Measurements from ENCODE around the gene ACSF2.
"Not testable (repeated sequence)": the region's sequence is repeated elsewhere in the genome, so short reads cannot be mapped to it uniquely, and the experiment has no call there.

Gene ACSF2

DNA sequence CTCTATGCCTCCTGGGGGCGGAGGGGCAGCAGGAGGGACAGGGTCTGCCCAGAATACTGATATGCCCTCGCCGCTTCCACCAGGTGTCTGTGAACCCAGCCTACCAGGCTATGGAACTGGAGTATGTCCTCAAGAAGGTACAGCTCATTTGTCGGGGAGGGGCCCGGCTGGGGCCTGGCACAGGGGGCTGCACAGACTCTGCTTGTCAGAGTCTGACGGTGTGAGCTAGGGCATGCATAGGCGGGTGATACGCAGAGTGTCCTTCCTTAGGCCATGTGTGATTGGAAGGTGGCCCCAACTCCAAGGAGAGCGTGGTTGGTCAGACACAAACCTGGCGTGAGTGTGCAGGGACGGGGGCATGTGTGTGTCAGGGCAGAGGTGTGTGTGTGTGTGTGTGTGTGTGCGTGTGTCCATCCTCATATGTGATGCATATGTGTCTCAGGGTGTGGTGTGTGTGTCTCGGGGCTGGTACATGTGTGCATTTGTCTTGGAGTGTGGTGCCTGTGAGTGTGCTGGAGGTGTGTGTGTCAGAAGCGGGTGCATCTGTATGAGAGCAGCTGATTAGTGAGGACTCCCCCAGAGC is 35.6 kb downstream of the ACSF2 start:
- DNase-seq (ENCODE audit: low read depth in 4 of 4, low spot score in 1 of 4), result no peak

DNA sequence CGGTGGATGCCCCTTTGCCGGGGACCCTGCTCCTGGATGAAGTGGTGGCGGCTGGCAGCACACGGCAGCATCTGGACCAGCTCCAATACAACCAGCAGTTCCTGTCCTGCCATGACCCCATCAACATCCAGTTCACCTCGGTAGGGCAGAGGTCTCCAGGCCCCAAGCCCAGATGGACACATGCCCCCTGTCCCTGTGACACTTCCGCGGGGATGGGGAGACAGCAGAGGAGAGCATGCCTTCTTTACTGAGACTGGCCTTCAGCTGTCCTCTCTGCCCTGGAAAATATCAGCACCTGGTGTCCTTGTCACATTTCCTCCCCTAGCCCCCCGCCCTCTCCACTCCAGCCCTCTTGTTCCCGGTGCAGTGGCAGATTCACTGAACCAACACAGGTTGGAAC is 36.4 kb downstream of the ACSF2 start:
- DNase-seq (ENCODE audit: low read depth in 4 of 4, low spot score in 1 of 4), result no peak

DNA sequence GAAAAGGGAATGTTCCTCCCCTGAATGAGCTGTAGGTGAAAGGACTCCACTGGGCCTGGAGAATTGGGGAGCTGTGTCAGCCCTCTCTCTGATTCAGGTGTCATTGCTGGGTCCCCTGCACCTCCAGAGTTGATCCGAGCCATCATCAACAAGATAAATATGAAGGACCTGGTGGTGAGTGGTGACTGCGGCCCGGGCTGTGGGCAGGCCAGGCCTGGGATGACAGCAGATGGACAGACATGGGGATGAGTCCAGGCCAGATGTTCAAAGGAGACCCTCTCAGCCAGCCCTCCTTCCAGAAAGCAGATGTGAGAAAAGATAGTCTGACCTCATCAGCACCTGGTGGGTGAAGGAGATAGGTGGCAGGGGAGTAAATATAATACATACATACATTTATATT is 38.1 kb downstream of the ACSF2 start:
- DNase-seq (ENCODE audit: low read depth in 4 of 4, low spot score in 1 of 4), result no peak

DNA sequence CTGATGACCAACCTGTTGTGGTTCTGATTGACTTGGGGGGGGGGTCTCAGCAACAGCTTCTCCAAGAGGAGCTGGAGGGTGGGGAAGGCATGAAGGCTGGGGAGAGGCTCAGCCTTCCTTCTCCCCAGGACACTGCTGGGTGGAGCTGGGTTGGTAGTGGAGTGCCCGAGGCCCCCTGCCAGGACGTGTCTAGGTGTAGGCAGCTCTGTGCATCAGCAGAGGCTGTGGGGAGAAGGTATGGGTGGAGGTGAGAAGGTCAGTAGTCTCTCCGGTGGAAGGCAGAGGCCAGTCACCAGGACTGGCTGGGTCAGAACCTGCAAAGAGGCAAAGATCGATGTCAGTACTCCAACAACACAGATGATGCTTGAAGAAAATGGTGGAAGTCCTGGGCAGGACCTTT is 38.7 kb downstream of the ACSF2 start:
- DNase-seq (ENCODE audit: low read depth in 4 of 4, low spot score in 1 of 4), result no peak

DNA sequence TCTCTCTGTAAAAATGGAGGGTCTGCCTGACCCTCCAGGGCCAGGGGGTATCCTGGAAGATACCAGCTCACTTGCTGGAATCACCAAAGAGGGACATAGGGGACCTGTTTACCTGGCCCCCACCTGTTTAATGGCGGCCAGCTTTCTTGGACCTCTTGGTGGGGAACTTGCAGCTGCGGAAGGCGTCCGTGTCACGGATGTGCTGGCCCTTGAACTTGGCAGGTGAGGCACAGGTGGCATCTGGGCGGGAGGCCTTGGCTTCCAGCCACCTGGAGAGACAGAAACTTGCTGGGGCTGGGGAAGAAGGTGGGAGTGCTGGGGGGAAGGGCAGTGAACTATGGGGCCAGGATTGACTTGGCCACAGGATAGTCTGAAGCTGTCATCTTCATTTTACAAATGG is 39.2 kb downstream of the ACSF2 start:
- no peak for DNase-seq (ENCODE audit: low read depth in 4 of 4, low spot score in 1 of 4)

DNA sequence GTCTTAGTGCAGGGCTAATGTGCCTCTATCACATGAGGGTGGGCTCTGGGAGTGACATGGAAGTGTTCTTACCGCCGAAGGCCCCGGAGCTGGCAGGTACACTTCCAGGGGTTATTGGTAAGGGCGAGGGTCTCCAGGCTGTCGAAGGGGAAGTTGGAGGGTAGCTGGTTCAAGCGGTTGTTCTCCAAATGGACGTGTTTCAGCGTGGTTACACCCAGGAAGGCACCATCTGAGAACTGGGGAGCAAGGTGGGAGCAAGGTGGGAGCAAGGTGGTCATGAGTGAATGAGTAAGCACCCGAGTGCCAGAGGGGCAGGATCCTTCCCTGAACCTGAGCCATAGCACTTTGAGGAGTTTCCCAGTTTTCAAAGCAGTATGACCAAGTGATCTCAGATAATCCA is 39.6 kb downstream of the ACSF2 start:
- DNase-seq (ENCODE audit: low read depth in 4 of 4, low spot score in 1 of 4), result no peak

DNA sequence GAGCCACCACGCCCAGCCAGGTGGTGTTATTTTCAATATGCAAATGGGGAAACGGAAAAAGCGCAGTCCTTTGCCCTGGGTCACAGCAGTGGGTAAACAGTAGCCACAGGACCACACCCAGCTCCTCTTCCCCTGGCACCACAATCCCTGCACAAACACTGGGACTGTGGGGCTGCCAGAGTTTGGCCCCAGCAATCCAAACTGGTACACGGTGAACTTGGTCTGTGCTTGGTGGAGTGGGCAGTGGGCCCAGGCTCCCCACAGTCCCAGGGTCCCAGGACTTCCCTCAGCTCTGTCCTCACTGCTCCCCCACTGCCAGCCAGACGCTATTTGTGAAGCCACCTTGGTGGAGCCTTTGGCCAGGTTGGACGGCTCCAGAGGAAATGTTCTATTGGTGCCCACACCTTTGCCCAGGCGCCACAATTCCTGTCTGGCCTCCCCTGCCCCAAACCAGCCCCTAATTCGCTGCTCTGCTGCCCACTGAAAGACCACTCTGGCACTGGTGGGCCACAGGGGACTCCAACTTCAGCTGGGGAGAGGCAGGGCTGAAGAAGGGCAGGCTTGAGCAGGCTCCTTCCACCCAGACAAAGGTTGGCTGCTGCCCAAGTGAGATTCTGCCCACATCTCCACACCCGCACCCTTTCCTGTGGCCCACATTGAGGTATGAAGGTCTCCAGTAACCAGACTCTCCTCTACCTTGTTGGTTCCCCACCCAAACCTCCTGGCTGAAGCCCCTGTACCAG is 40.5 kb downstream of the ACSF2 start:
- no peak for DNase-seq (ENCODE audit: low read depth in 4 of 4, low spot score in 1 of 4)

DNA sequence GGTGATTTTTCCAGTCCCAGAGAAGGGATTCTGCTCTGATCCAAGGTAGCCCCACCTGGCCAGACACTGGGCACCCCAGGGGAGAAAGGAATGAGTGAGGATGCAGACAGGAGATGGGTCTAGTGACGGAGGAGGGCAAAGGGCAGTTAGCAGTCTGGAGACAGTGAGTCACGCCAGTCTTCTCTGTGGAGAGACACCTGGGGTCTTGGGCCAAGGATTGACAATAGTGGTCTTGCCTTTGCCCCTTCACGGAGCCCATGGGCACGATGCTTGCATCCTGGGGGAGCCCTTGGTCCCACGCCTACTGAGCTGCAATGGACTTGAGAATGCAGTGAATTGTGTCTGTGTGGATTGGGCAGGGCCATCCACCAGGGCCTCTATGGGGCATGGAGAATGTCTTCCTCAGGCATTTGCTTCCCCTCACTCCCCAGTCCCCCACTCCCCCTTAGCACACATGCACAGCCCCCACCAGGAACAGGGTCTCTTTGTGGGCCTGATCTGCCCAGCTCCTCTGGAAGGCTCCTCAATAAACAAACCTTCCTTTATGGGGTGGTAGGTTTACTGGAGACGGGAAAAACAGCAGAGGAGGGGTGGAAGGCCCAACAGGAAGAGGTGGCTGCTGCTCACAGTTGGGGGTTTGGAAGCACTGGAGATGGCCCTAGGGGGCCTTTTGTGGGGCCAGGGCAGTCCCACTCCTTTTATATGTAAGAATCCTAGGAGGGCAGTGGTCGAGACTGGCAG is 41.3 kb downstream of the ACSF2 start:
- DNase-seq (ENCODE audit: low read depth in 4 of 4, low spot score in 1 of 4), result no peak

DNA sequence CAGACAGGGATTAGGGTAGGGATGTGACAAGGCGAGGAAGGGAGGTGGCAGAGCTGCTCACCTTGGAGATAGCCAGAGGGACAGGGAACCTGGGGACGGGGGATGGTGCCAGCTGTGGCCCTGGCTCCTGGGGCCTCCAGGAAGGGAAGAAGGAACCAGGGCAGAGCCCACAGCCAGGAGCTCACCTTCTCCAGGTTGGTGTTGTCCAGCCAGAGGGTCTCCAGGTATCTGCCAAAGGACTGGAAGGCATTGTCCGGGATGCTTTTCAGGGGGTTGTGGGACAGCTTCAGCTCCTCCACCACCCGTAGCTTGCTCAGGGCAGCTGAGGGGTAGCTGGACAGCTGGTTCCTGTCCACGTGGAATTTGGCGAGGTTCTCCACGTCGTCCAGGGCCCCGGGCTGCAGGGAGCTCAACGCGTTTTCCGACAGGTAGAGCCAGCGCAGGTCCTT is 41.9 kb downstream of the ACSF2 start:
- DNase-seq (ENCODE audit: low read depth in 4 of 4, low spot score in 1 of 4), result no peak

DNA sequence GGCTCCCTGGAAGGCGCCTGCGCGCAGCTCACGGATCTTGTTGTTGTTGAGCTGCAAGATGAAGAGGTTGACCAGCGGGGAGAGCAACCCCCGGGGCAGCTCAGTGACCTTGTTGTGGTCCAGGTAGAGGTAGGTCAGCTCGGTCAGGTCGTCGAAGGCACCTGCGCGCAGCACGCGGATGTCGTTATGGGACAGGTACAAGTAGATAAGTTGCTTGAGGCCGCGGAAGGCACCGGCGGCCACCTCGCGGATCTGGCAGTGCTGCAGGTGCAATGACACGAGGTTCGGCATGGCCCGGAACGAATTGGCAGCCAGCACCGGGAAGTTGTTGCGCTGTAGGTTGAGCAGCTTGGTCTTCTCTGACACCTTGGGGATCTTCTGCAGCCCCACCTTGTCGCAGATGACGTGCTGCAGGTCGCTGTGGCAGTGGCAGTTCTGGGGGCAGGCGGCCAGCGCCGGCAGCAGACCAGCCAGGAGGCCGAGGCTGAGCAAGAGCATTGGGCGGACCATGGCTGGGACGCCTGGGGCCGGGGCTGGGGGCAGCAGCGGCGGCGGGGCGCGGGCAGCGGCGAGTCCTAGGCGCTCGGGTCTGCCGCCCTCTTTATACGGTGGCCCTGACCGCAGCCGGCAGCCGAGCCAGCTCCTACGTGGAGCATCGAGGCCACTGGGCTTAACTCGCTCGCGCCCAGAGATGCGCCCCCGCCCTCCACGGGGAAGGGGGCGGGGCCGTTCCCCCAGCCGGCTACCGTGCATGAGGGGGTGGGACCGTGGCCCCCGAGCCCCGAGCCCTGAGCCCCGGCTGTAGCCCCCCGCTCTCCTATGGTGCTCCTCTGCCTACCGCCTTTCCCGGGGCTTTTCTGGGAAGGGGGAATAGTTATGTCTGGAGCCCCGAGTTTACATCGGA is 42.5 kb downstream of the ACSF2 start, which contains the start of gene CHAD:
Gene CHAD, minus strand, starts transcription at position 577 of the 904 bp plus-strand sequence. Its CDS starts 67 bp downstream, at position 510.
- no peak for DNase-seq (ENCODE audit: low read depth in 4 of 4, low spot score in 1 of 4)

DNA sequence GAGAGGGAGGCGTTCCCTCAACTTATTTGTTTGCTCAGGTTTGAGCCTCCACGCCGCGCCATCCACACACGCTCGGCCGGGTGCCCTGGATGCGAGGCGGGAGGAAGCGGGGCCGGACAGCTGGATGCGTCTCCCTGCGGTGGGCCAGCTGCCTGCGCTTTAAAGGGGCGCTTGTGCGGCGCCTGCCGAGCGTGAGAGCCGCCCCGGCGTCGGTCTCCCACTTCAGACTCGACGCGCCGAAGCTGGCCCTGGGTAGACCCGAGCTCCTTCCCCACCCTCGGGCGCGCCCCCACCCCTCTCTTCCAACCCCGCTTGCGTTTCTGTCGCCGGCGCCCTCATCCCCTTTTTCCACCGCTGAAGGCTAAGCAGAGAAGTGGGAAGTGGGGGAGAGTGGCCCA is 43.2 kb downstream of the ACSF2 start:
- no peak for DNase-seq (ENCODE audit: low read depth in 4 of 4, low spot score in 1 of 4)

DNA sequence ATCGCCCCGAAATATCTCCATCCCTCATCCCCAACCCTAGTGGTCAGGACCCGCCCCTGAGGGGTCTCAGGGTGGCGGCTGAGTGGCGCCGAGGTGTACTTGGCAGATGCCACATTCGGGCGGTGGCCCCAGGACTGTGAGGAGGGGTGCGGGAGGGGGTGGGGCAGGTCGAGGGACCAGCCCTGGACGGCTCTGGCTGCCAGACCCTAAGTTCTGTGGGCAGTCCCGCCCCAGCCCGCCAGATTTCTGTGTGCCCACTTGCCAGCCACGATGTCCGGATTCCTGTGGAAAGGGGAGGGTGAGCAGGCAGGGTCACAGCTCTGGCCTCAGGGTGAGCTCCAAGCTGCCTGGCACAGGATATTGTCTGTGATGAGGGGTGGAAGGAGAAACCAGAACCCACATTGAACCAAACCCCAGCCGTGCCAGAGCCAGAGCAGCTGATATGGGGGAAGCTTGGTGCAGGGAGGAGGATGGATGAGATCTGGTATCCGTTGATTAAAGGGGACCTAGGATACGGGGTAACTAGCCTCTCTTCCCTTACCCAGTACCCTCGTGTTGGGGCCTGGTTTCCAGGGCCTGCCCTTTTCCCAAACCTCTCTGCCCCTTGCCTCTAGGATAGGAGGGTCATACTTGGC is 43.8 kb downstream of the ACSF2 start:
- no peak for DNase-seq (ENCODE audit: low read depth in 4 of 4, low spot score in 1 of 4)

DNA sequence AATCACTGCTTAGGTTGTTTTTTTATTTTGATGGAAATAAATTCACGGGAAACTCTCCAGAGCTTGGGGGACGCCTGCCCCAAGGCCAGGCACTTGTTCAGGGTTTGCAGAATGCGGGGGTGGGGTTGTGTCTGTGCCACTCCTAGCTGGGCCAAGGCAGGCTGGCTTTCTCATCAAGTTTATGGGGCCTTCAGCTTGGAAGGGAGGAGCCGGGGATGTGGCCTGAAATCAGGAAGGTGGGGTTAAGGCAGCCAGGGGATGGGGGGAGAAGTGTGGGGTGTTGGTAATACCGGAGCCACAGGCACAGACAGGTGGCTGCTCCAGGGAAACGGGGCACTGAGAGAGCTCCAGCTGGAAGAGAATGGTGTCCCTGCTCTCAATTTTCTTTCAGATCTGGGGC is 44.4 kb downstream of the ACSF2 start:
- DNase-seq (ENCODE audit: low read depth in 4 of 4, low spot score in 1 of 4), result no peak

DNA sequence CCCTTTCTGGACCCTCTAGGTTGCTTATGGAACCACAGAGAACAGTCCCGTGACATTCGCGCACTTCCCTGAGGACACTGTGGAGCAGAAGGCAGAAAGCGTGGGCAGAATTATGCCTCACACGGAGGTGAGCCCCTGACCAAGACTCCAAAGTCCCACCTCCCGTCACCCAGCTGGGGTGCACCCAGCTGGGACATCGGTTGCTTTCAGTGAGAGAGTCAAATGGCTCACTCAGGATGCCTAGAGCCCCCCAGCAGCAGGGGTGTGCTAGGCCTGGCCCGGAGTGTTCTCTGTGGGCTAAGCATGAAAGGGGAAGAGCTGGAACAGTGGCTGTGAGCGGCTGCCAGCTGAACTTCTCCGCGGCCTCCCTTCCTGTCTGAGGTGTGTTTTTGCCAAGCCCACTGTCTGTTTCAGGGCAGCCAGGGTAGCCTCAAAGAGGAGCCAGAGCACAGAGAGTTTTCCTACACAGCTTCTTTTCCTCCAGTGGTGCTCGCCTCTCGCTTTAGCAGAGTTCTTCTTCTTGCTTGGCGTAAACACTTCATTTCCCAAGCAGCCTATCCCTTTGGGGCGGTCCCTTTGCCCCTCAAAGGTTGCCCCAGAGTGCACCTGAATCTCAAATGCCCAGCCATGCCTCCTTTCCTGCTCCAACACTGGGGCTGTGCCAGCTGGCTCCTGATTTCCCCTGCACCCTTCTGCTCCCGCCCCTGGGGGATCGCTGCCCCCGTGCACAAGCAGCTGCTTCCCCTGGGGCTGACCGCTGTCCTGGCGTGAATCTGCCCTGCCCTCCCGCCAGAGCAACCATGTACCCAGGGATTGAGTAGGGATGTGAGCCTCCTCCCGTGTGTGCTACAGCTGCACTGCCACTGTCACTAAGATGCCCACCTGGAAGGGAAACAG is 45.2 kb downstream of the ACSF2 start:
- DNase-seq (ENCODE audit: low read depth in 4 of 4, low spot score in 1 of 4), result no peak

DNA sequence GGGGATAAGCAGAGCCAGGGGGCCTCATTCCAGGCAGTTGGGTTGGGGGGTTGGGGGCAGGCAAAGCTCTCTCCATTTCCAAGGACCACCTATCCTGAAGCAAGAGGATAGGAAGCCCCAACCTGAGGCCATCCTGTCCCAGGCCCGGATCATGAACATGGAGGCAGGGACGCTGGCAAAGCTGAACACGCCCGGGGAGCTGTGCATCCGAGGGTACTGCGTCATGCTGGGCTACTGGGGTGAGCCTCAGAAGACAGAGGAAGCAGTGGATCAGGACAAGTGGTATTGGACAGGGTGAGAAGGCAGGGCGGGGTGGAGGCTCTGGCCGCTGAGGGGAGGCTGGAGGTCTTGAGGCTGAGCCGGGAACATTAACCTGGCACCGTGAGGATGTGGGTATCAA is 46.3 kb downstream of the ACSF2 start:
- no peak for DNase-seq (ENCODE audit: low read depth in 4 of 4, low spot score in 1 of 4)

DNA sequence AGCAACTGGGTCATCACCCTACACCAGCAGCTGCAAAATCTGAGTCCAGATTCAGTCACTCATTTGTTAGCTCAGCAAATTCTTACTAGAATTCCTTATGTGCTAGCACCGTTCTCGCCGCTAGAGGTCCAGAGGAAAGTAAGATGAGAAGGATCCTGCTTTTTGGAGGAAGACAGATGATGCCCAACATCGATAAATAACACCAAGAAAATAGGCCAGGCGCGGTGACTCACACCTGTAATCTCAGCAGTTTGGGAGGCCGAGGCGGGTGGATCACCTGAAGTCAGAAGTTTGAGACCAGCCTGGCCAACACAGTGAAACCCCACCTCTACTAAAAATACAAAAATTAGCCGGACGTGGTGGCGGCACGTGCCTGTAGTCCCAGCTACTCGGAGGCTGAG is 46.7 kb downstream of the ACSF2 start:
- not testable (repeated sequence) for DNase-seq (ENCODE audit: low read depth in 4 of 4, low spot score in 1 of 4)

DNA sequence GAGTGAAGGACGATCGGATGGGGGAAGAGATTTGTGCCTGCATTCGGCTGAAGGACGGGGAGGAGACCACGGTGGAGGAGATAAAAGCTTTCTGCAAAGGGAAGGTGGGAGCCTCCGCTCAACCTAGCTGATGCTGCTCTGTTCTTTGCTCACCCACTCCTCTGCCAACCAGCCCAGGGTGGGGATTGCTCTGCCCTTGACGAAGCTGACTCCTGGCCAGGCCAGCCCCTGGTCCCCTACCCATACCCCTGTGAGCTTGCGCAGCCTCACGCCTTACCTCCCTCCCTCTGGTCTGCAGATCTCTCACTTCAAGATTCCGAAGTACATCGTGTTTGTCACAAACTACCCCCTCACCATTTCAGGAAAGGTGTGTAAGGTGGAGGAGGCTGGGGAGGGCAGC is 47.9 kb downstream of the ACSF2 start:
- DNase-seq (ENCODE audit: low read depth in 4 of 4, low spot score in 1 of 4), result no peak

DNA sequence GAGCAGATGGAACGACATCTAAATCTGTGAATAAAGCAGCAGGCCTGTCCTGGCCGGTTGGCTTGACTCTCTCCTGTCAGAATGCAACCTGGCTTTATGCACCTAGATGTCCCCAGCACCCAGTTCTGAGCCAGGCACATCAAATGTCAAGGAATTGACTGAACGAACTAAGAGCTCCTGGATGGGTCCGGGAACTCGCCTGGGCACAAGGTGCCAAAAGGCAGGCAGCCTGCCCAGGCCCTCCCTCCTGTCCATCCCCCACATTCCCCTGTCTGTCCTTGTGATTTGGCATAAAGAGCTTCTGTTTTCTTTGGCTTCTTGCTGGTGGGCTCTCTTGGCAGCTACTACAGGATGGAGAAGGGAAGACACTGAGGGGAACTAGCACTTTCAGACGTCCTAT is 48.5 kb downstream of the ACSF2 start:
- DNase-seq (ENCODE audit: low read depth in 4 of 4, low spot score in 1 of 4), result no peak

DNA sequence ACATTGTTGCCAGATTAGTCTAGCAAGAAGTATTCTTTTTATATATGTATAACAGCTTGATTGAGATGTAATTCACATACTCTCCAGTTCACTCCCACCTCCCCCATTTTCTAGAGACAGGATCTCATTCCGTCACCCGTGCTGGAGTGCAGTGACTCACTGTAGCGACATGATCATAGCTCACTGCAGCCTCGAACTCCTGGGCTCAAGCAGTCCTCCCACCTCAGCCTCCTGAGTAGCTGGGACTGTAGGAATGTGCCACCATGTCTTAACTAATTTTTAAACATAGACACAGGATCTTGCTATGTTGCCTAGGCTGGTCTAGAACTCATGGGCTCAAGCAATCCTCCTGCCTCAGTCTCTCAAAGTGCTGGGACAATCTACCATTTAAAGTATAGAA is 49.3 kb downstream of the ACSF2 start:
- DNase-seq (ENCODE audit: low read depth in 4 of 4, low spot score in 1 of 4), result no peak

All from stimulated activated CD4-positive, alpha-beta T cell treated with anti-CD3 and anti-CD28 coated beads, Interleukin-1b, Interleukin-23, amount 100 ng/mL, for 24 hours (primary cell).